Testis (tissue), 3 donors: Measurements from ENCODE around the gene SPDYE1. TPM values are rescaled to one million over a fixed set of nuclear protein-coding genes. Genes with fewer than 3 reads are reported as not detected.
"Not testable (repeated sequence)": the region's sequence is repeated elsewhere in the genome, so short reads cannot be mapped to it uniquely, and the experiment has no call there.

Source experiments
- DNase-seq: peaks from one replicate; pipeline ENCODE4 v3.0.0-alpha.2; 2019
- H3K27ac ChIP-seq, 2 donors: fragments of 200-600 bp; sonication (generic); one replicate each; pipeline ENCODE4 v1.5.1; 2019
- H3K27me3 ChIP-seq: fragments of 200-600 bp; sonication (generic); one replicate; pipeline ENCODE4 v1.5.1; 2019
- H3K36me3 ChIP-seq: fragments of 200-600 bp; sonication (generic); one replicate; pipeline ENCODE4 v1.5.1; 2017; ENCODE audit warnings: low read depth; ENCODE audit errors: missing control alignments
- H3K4me1 ChIP-seq: fragments of 200-600 bp; sonication (generic); one replicate; pipeline ENCODE4 v1.5.1; 2019
- H3K4me3 ChIP-seq, 2 donors: fragments of 200-600 bp; sonication (generic); one replicate each; pipeline ENCODE4 v1.5.1; 2017 to 2019
- H3K9me3 ChIP-seq: fragments of 200-600 bp; sonication (generic); one replicate; pipeline ENCODE4 v1.5.1; 2017
- CTCF ChIP-seq, 3 experiments: fragments of 450-650 bp in 2 of 3; fragments of 200-600 bp in 1 of 3; sonication (generic) in 1 of 3; IDR thresholded peaks; one replicate each; pipeline ENCODE4 v1.5.1; 2016 to 2019; ENCODE audit warnings: antibody characterized with exemption in 3 of 3, mild to moderate bottlenecking in 2 of 3, moderate library complexity in 1 of 3
- WGBS, 2 donors: methylation state at CpG; one replicate each; pipeline ENCODE4 v1.1.5; 2018; 5-methylcytosine and 5-hydroxymethylcytosine counted together
- intact Hi-C: fragments of 100-400 bp; cut with DNase I; formaldehyde crosslinking; loops from one replicate; pipeline ENCODE4 v1.15.1; 2023; ENCODE audit warnings: low total_unique reads
- polyA plus RNA-seq: library from polyadenylated mRNA; stranded (reverse); fragments of 350-450 nt; fragmentation: Illumina TruSeq; extraction: RNeasy Lipid Tissue Mini Kit (QIAGEN cat#74804); gene quantifications from one replicate; pipeline ENCODE4 v1.2.3, GENCODE V29; 2014; ENCODE audit warnings: low read depth, low replicate concordance; ENCODE audit not compliant: insufficient read depth
- total RNA-seq, 2 donors: library from RNA; depleted of rRNA; stranded (reverse); fragments of >200 nt; gene quantifications; one replicate each; pipeline ENCODE4 v1.2.3, GENCODE V29; 2016

The SPDYE1 gene
- total and polyA plus RNA-seq, 3 donors from 2014 or later: 2.7 to 8.3 (median 7.3) TPM

- H3K4me3 ChIP-seq, intact Hi-C loops, H3K4me1 ChIP-seq, H3K9me3 ChIP-seq, DNase-seq, H3K27me3 ChIP-seq, H3K36me3 ChIP-seq, H3K27ac ChIP-seq: not testable (repeated sequence)
- 85 to 98% methylated on average over 5 to 8 of the region's 8 CpGs for WGBS, 2 donors
Measured at GRCh38 chr7:44012081-44012480, 14.4 kb downstream of the SPDYE1 start.

GRCh38 chr7:44015090-44015489 lies 17.4 kb downstream of the SPDYE1 start:
- intact Hi-C loops, DNase-seq, H3K4me3 ChIP-seq, H3K27me3 ChIP-seq, H3K36me3 ChIP-seq, H3K27ac ChIP-seq, H3K4me1 ChIP-seq, H3K9me3 ChIP-seq: not testable (repeated sequence)
- no CpG with 5 or more reads among the region's 12 CpGs for WGBS, 2 donors

- H3K9me3 ChIP-seq, H3K4me1 ChIP-seq, intact Hi-C loops, H3K27me3 ChIP-seq, H3K36me3 ChIP-seq: not testable (repeated sequence)
- peak overlapping the region; percentile 74 to 89 for H3K4me3 ChIP-seq
- peak; percentile 98 for DNase-seq
- TF ChIP-seq CTCF (IDR thresholded peaks at IDR 0.05): peak; percentile 44 to 88 (median 82)
- WGBS, 2 donors: 2 to 50% methylated on average over 3 to 62 of the region's 63 CpGs
- peak overlapping the region in 1 of 2 donors; percentile 72 for H3K27ac ChIP-seq
Measured at GRCh38 chr7:44018857-44019807, 21.4 kb downstream of the SPDYE1 start.

- H3K4me3 ChIP-seq, H3K27ac ChIP-seq, H3K9me3 ChIP-seq, H3K4me1 ChIP-seq, H3K36me3 ChIP-seq, intact Hi-C loops, DNase-seq, H3K27me3 ChIP-seq: not testable (repeated sequence)
- WGBS, 2 donors: 71 to 90% methylated on average over 6 of the region's 6 CpGs
Measured at GRCh38 chr7:44019825-44020224, 22.1 kb downstream of the SPDYE1 start.

GRCh38 chr7:44022069-44022468 lies 24.4 kb downstream of the SPDYE1 start:
- H3K36me3 ChIP-seq, H3K4me1 ChIP-seq, H3K9me3 ChIP-seq, H3K4me3 ChIP-seq, H3K27me3 ChIP-seq, intact Hi-C loops, H3K27ac ChIP-seq, DNase-seq: not testable (repeated sequence)
- WGBS, 2 donors: 81 to 83% methylated on average over 6 to 7 of the region's 7 CpGs

- WGBS, 2 donors: 83 to 84% methylated on average over 5 of the region's 6 CpGs
- H3K36me3 ChIP-seq, intact Hi-C loops, H3K4me3 ChIP-seq, H3K4me1 ChIP-seq, H3K9me3 ChIP-seq, H3K27ac ChIP-seq, H3K27me3 ChIP-seq, DNase-seq: not testable (repeated sequence)
Measured at GRCh38 chr7:44022796-44023467, 25.2 kb downstream of the SPDYE1 start.

GRCh38 chr7:44029433-44029832 lies 31.7 kb downstream of the SPDYE1 start:
- H3K9me3 ChIP-seq, H3K27ac ChIP-seq, H3K36me3 ChIP-seq, H3K4me3 ChIP-seq, intact Hi-C loops, H3K27me3 ChIP-seq, H3K4me1 ChIP-seq, DNase-seq: not testable (repeated sequence)
- WGBS, 2 donors: 68% methylated on average over 4 of the region's 11 CpGs; no CpG with 5 or more reads in 1 of the 2 donors

- DNase-seq, H3K36me3 ChIP-seq, H3K9me3 ChIP-seq, intact Hi-C loops, H3K4me3 ChIP-seq, H3K4me1 ChIP-seq, H3K27ac ChIP-seq, H3K27me3 ChIP-seq: not testable (repeated sequence)
- WGBS, 2 donors: 100% methylated on average over 2 of the region's 5 CpGs; no CpG with 5 or more reads in 1 of the 2 donors
Measured at GRCh38 chr7:44030029-44030428, 32.3 kb downstream of the SPDYE1 start.

GRCh38 chr7:44031319-44031718 lies 33.6 kb downstream of the SPDYE1 start:
- H3K36me3 ChIP-seq, H3K4me1 ChIP-seq, H3K4me3 ChIP-seq, H3K27ac ChIP-seq, H3K9me3 ChIP-seq, DNase-seq, intact Hi-C loops, H3K27me3 ChIP-seq: not testable (repeated sequence)
- WGBS, 2 donors: 77 to 93% methylated on average over 12 of the region's 13 CpGs

- intact Hi-C loops, DNase-seq: not testable (repeated sequence)
Measured at GRCh38 chr7:44032031-44032430, 34.3 kb downstream of the SPDYE1 start.

More at GRCh38 chr7:44032031-44032430, 34.3 kb downstream of the SPDYE1 start:
- H3K27me3 ChIP-seq, H3K9me3 ChIP-seq, H3K4me1 ChIP-seq, H3K4me3 ChIP-seq, H3K36me3 ChIP-seq, H3K27ac ChIP-seq: not testable (repeated sequence)
- 77 to 87% methylated on average over 6 of the region's 6 CpGs for WGBS, 2 donors
